ES-I3 (cell line): ENCODE measurements around the gene PRR5.
"Not testable (repeated sequence)": the region's sequence is repeated elsewhere in the genome, so short reads cannot be mapped to it uniquely, and the experiment has no call there.

ENCODE experiments used
- H3K36me3 ChIP-seq: 2 replicates; pipeline ENCODE4 v1.6.1; 2013; ENCODE audit warnings: mild to moderate bottlenecking, low read length, control low read depth, moderate library complexity; ENCODE audit not compliant: insufficient read depth
- H3K4me1 ChIP-seq: 2 replicates; pipeline ENCODE4 v1.6.1; 2013; ENCODE audit warnings: mild to moderate bottlenecking, control low read depth, low read length; ENCODE audit not compliant: insufficient read depth
- H3K9ac ChIP-seq: 2 replicates; pipeline ENCODE4 v1.6.1; 2013; ENCODE audit warnings: low read depth, mild to moderate bottlenecking, low read length, moderate library complexity
- H3K9me3 ChIP-seq: 2 replicates; pipeline ENCODE4 v1.6.1; 2013; ENCODE audit warnings: mild to moderate bottlenecking, low read length, moderate library complexity; ENCODE audit not compliant: control insufficient read depth, insufficient read depth

Gene PRR5

GRCh38 chr22:44735518-44736428, 33.8 kb downstream of the PRR5 start:
- H3K9ac ChIP-seq: no peak overlapping the region
- no peaks in the 10 kb centered on the region for H3K9me3 ChIP-seq
- no peaks in the 10 kb centered on the region for H3K36me3 ChIP-seq
- H3K4me1 ChIP-seq: peaks cover 26% of the 10 kb centered on the region; the same call in 1 of the 2 replicates

DNA sequence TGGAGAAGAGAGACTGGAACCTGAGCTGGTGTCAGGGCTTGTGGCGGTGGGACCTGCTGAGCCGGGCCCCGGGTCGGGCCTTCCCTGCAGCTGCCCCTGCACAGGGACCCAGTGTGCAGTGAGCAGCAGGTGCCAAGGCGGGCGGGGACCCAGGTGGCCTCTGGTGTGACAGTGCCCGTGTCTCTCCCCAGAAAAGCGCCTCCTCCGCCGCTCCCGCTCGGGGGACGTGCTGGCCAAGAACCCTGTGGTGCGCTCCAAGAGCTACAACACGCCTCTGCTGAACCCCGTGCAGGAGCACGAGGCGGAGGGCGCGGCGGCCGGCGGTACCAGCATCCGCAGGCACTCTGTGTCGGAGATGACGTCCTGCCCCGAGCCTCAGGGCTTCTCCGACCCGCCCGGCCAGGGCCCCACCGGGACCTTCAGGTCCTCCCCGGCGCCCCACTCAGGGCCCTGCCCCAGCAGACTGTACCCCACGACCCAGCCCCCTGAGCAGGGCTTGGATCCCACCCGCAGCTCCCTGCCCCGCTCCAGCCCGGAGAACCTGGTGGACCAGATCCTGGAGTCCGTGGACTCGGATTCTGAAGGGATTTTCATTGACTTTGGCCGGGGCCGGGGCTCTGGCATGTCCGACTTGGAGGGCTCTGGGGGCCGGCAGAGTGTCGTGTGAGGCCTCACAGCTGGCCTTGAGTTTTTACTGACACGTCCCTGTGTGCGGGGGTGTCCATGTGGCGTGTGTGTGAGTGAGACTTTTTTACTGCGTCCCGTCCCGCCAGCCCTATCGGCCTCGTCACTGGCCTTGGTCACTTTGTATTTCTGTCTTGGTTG, 34.8 kb downstream of the PRR5 start:
- H3K9me3 ChIP-seq: no peaks in the 10 kb centered on the region
- no peaks in the 10 kb centered on the region for H3K36me3 ChIP-seq
- peaks cover 26% of the 10 kb centered on the region; the same call in 1 of the 2 replicates for H3K4me1 ChIP-seq
- H3K9ac ChIP-seq: no peak overlapping the region

DNA sequence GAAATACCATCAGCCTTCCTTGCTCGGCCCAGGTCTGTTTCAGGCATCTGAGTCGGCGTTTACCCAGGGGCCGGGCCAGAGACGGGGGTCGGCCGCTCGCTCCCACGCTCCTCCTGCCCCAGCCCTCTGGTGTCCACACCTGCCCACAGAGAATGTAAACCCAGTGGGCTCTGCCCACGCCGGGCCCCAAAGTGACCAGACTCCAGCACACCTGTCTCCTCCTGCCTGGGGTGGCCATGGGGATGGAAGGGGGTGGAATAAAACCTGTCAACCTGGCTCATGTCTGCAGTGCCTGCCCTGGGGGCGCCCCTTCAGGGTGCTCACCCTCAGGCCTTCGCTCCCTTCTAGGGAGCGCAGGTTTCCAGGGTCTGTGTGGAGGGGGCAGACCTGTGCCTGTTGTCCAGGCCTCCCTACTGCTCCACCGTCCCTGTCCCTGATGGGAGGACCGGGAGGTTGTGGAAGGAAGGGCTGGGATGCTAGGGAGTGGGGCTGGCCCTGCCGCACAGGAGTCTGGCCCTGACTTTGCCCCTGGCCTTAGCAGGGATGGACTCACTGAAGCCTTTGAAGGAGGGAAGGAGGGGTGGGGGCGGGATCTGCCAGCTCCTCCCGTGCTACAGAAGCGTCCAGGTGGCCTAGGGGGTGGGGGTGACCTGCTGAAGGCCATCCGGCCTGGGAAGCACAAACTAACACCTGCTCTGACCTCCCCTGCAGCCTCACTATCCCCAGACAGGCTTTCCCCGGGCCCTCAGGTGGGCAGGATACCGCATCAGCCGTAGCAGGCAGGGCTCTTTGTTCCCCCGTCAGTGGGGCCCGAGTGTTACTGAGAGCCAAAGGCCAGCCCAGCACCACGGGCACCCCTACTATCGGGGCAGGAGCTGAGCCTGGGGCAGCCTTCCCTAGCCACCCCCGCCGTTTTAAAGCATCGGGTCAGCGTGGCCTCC, 35.7 kb downstream of the PRR5 start:
- H3K36me3 ChIP-seq: no peaks in the 10 kb centered on the region
- H3K9me3 ChIP-seq: no peaks in the 10 kb centered on the region
- H3K9ac ChIP-seq: no peak overlapping the region; the same call in none of the 2 replicates
- peaks cover 26% of the 10 kb centered on the region; the same call in 1 of the 2 replicates for H3K4me1 ChIP-seq

GRCh38 chr22:44738347-44738715, 36.3 kb downstream of the PRR5 start:
- peaks cover 26% of the 10 kb centered on the region; the same call in 1 of the 2 replicates for H3K4me1 ChIP-seq
- no peaks in the 10 kb centered on the region for H3K36me3 ChIP-seq
- no peak overlapping the region; the same call in 1 of the 2 replicates for H3K9ac ChIP-seq
- H3K9me3 ChIP-seq: no peaks in the 10 kb centered on the region

DNA sequence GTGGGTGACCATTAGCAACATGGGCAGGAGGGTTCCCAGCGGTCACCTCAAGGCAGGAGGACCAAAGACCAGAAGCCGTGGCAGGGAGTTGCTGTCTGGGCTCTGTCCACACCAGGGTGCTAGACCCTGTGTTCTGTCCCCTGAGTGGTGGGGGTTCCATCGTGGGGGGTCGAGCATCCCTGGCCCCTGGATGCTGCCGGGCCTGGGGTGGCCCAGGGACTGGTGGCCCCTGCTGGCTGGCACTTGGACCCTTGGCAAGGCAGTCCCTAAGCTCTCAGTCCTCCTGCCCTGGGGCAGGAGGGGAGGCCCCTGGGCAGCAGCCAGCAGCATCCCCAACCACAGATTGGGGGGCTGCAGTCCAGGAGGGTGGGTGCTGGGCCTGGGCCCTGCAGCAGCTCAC, 37.0 kb downstream of the PRR5 start:
- Histone ChIP-seq H3K9me3 (no peaks in the 10 kb centered on the region), H3K36me3 (no peaks in the 10 kb centered on the region), H3K4me1 (peaks cover 26% of the 10 kb centered on the region; the same call in 1 of the 2 replicates), H3K9ac (no peak overlapping the region)

DNA sequence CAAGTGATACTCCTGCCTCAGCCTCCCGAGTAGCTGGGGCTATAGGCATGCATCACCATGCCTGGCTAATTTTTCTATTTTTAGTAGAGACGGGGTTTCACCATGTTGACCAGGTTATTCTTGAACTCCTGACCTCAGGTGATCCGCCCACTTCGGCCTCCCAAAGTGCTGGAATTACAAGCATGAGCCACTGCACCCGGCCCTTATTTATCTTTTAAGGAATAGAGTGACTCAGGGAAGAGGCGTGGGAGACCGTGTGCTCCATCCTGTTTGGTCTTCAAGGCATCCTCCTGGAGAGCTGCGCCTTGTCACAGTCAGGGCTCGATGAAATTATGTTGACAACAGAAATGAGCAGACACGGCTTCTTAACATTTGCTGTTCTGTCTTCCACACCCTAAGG, 37.7 kb downstream of the PRR5 start:
- H3K9ac ChIP-seq, H3K9me3 ChIP-seq, H3K36me3 ChIP-seq: not testable (repeated sequence)
- peaks cover 26% of the 10 kb centered on the region; the same call in 1 of the 2 replicates for H3K4me1 ChIP-seq

DNA sequence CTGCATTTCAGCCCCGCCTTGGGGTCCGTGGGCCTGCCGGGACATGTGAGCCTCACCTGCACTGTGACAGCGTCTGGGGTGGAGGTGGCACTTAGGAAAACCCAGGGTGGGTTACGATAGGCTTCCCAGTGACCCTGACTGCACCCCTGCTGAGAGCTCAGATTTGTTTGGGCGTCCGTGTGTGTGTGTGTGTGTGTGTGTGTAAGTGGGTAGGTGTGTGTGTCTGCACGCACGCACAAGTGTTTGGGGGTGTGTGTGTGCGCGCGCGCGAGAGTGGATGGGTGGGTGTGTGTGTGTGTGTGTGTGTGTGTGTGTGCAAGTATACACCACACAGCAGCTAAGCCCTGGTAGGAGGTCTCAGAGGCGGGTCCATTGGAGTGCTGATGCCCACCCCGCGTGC, 38.3 kb downstream of the PRR5 start:
- Histone ChIP-seq H3K4me1 (peaks cover 26% of the 10 kb centered on the region; the same call in 1 of the 2 replicates), H3K9ac (no peak overlapping the region), H3K36me3 (no peaks in the 10 kb centered on the region), H3K9me3 (no peaks in the 10 kb centered on the region)

GRCh38 chr22:44741929-44742328, 39.9 kb downstream of the PRR5 start:
- Histone ChIP-seq H3K4me1 (peaks cover 36% of the 10 kb centered on the region), H3K9ac (no peak overlapping the region), H3K9me3 (no peaks in the 10 kb centered on the region), H3K36me3 (no peaks in the 10 kb centered on the region)

GRCh38 chr22:44743247-44743646, 41.2 kb downstream of the PRR5 start:
- Histone ChIP-seq H3K9ac (no peak overlapping the region), H3K36me3 (no peaks in the 10 kb centered on the region), H3K9me3 (no peaks in the 10 kb centered on the region), H3K4me1 (peaks cover 29% of the 10 kb centered on the region)

- Histone ChIP-seq H3K9ac (no peak overlapping the region), H3K4me1 (peaks cover 24% of the 10 kb centered on the region), H3K9me3 (no peaks in the 10 kb centered on the region), H3K36me3 (no peaks in the 10 kb centered on the region)
These were observed 41.8 kb downstream of the PRR5 start for GRCh38 chr22:44743804-44744211.

- no peaks in the 10 kb centered on the region for H3K36me3 ChIP-seq
- H3K9ac ChIP-seq: no peak overlapping the region
- no peaks in the 10 kb centered on the region for H3K9me3 ChIP-seq
- peaks cover 13% of the 10 kb centered on the region for H3K4me1 ChIP-seq
These were observed 44.1 kb downstream of the PRR5 start for GRCh38 chr22:44745853-44746789.

DNA sequence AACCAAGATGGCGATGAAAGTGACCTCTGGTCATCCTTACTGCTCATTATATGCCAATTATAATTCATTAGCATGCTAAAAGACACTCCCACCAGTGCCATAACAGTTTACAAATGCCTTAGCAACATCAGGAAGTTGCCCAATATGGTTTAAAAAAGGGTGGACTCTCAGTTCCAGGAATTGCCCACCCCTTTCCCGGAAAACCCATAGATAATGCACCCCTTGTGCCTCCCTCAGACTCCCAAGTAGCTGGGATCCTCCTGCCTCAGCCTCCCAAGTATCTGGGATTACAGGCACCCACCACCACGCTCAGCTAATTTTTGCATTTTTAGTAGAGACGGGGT, 45.8 kb downstream of the PRR5 start:
- H3K9ac ChIP-seq, H3K36me3 ChIP-seq, H3K9me3 ChIP-seq: not testable (repeated sequence)
- H3K4me1 ChIP-seq: peaks cover 13% of the 10 kb centered on the region

- H3K9ac ChIP-seq: no peak overlapping the region
- H3K36me3 ChIP-seq: no peaks in the 10 kb centered on the region
- H3K9me3 ChIP-seq: no peaks in the 10 kb centered on the region
- peaks cover 13% of the 10 kb centered on the region for H3K4me1 ChIP-seq
These were observed 46.5 kb downstream of the PRR5 start for GRCh38 chr22:44748524-44748923.
